B cell (primary cell): Measurements from ENCODE around the gene SSC4D. TPM values are rescaled to one million over a fixed set of nuclear protein-coding genes. Genes with fewer than 3 reads are reported as not detected.
"Not testable (repeated sequence)": the region's sequence is repeated elsewhere in the genome, so short reads cannot be mapped to it uniquely, and the experiment has no call there.

Source experiments
- ATAC-seq: fragments of 200-7000 bp; cut with Tn5 transposase; one replicate; pipeline ENCODE4 v1.10.0; 2021; ENCODE audit warnings: low read depth, mild to moderate bottlenecking, moderate number of reproducible peaks, moderate library complexity
- CTCF ChIA-PET: fragments of 350-600 bp; sonication (Branson Sonifier 250); formaldehyde crosslinking; loops from one replicate; lab custom pipeline; 2021; ENCODE audit warnings: antibody characterized with exemption, inconsistent platforms; lab: Charles Lee
- POLR2A ChIA-PET: fragments of 350-600 bp; sonication (Branson Sonifier 250); formaldehyde crosslinking; loops from one replicate; lab custom pipeline; 2021; ENCODE audit warnings: antibody characterized with exemption; lab: Charles Lee
- DNase-seq: peaks from one replicate; pipeline ENCODE4 v3.0.0; 2013
- H2AFZ ChIP-seq: 2 replicates; pipeline ENCODE4 v1.6.1; 2012; ENCODE audit warnings: mild to moderate bottlenecking, low read depth, low read length; ENCODE audit not compliant: insufficient read depth, poor library complexity, severe bottlenecking
- H3K27ac ChIP-seq, 2 donors: 1 replicate in 1 of 2; 2 replicates in 1 of 2; pipeline ENCODE4 v1.5.1; 2012 to 2013; ENCODE audit warnings: low read length in 2 of 2, mild to moderate bottlenecking in 2 of 2, moderate library complexity in 1 of 2
- H3K27me3 ChIP-seq, 4 experiments: fragments of 200-600 bp in 1 of 4; sonication (generic) in 1 of 4; replicated peaks in 1 of 4; 1 replicate in 2 of 4; 2 replicates in 2 of 4; pipeline versions ENCODE4 v1.6.1 to v1.7.0; 2013 to 2016; ENCODE audit warnings: low read length in 3 of 4, mild to moderate bottlenecking in 2 of 4, mixed read lengths in 1 of 4, moderate library complexity in 1 of 4; ENCODE audit not compliant: insufficient read depth in 4 of 4, control insufficient read depth in 3 of 4; ENCODE audit errors: control extremely low read depth in 1 of 4
- H3K36me3 ChIP-seq, 2 experiments: replicated peaks in 1 of 2; 1 replicate in 1 of 2; 2 replicates in 1 of 2; pipeline versions ENCODE4 v1.6.1 to v1.7.1; 2013; ENCODE audit warnings: low read length in 1 of 2; ENCODE audit not compliant: insufficient read depth in 2 of 2, control insufficient read depth in 1 of 2; ENCODE audit errors: control extremely low read depth in 1 of 2, extremely low read depth in 1 of 2
- H3K4me1 ChIP-seq, 2 donors: fragments of 200-600 bp in 1 of 2; sonication (generic) in 1 of 2; 1 replicate in 1 of 2; 2 replicates in 1 of 2; pipeline versions ENCODE4 v1.5.1 to v1.6.1; 2013 to 2017; ENCODE audit warnings: low read length in 2 of 2; ENCODE audit not compliant: control insufficient read depth in 2 of 2, insufficient read depth in 2 of 2
- H3K4me2 ChIP-seq: replicated peaks from 2 replicates; pipeline ENCODE3; 2012; ENCODE audit warnings: mild to moderate bottlenecking, low read depth, low read length; ENCODE audit not compliant: poor library complexity, severe bottlenecking
- H3K4me3 ChIP-seq, 5 experiments: fragments of 200-600 bp in 1 of 5; sonication (generic) in 1 of 5; 1 replicate in 3 of 5; 2 replicates in 2 of 5; pipeline versions ENCODE4 v1.5.1 to v1.7.0; 2011 to 2016; ENCODE audit warnings: low read length in 4 of 5, mild to moderate bottlenecking in 4 of 5, low read depth in 2 of 5, control low read depth in 1 of 5, moderate library complexity in 1 of 5; ENCODE audit not compliant: insufficient read depth in 1 of 5; ENCODE audit errors: control extremely low read depth in 1 of 5, extremely low read depth in 1 of 5
- H3K79me2 ChIP-seq: fragments of 200-600 bp; sonication (generic); one replicate; pipeline ENCODE4 v1.6.0; 2016; ENCODE audit warnings: low read length; ENCODE audit not compliant: control insufficient read depth, insufficient read depth
- H3K9ac ChIP-seq: fragments of 200-600 bp; sonication (generic); 2 replicates; pipeline ENCODE4 v1.6.1; 2017; ENCODE audit warnings: mild to moderate bottlenecking, low read length, moderate library complexity
- H3K9me3 ChIP-seq, 3 donors: one replicate each; pipeline versions ENCODE4 v1.6.1 to v1.7.1; 2013; ENCODE audit warnings: low read length in 2 of 3; ENCODE audit not compliant: control insufficient read depth in 2 of 3, insufficient read depth in 1 of 3; ENCODE audit errors: control extremely low read depth in 1 of 3
- H4K20me1 ChIP-seq: 2 replicates; pipeline ENCODE4 v1.6.0; 2012; ENCODE audit warnings: mild to moderate bottlenecking, low read length; ENCODE audit not compliant: insufficient read depth, control insufficient read depth, poor library complexity, severe bottlenecking
- H3K27ac Mint-ChIP-seq: one replicate; pipeline ENCODE4 v1.8.0; 2021; ENCODE audit warnings: mixed read lengths
- H3K27me3 Mint-ChIP-seq: one replicate; pipeline ENCODE4 v1.8.0; 2021; ENCODE audit warnings: mixed read lengths
- H3K4me1 Mint-ChIP-seq: one replicate; pipeline ENCODE4 v1.8.0; 2021; ENCODE audit warnings: mixed read lengths
- H3K4me3 Mint-ChIP-seq: one replicate; pipeline ENCODE4 v1.8.0; 2021; ENCODE audit warnings: mixed read lengths
- H3K9me3 Mint-ChIP-seq: one replicate; pipeline ENCODE4 v1.8.0; 2022; ENCODE audit warnings: mixed read lengths; ENCODE audit not compliant: insufficient read depth
- EZH2 ChIP-seq: IDR thresholded peaks from 2 replicates; pipeline ENCODE4 v1.6.1; 2012; ENCODE audit warnings: borderline replicate concordance, low read depth, mild to moderate bottlenecking, moderate library complexity, low read length; ENCODE audit not compliant: insufficient read depth, poor library complexity, severe bottlenecking
- WGBS: methylation state at CpG from one replicate; pipeline ENCODE4 v1.1.5; 2013; ENCODE audit warnings: missing lambda C conversion rate; ENCODE audit not compliant: insufficient coverage; 5-methylcytosine and 5-hydroxymethylcytosine counted together
- intact Hi-C: fragments of 100-400 bp; cut with micrococcal nuclease; formaldehyde crosslinking; loops from one replicate; pipeline ENCODE4 v1.10.0; 2022
- polyA minus RNA-seq: library from RNA; depleted of rRNA, polyadenylated mRNA; stranded (reverse); fragments of >200 nt; gene quantifications from 2 replicates; pipeline ENCODE4 v1.2.3, GENCODE V29; 2012
- polyA plus RNA-seq: library from polyadenylated mRNA; depleted of rRNA; stranded (reverse); fragments of >200 nt; gene quantifications from 2 replicates; pipeline ENCODE4 v1.2.3, GENCODE V29; 2012
- total RNA-seq, 2 donors: library from RNA; stranded (reverse); fragments of 120-200 nt in 1 of 2; gene quantifications; 1 replicate in 1 of 2; 2 replicates in 1 of 2; pipeline versions ENCODE4 v1.2.3 to v1.2.4, GENCODE V29; 2013 to 2022
- TF ChIP-seq, protein P1 (sequence below): fragments of 200-600 bp; IDR thresholded peaks from one replicate; pipeline ENCODE4 v1.8.0; 2022; ENCODE audit warnings: antibody characterized with exemption, mild to moderate bottlenecking

Gene SSC4D
- total RNA-seq (not detected in 2 replicates), polyA plus RNA-seq (0.16 TPM in 1 of 2 replicates, not detected in the other), polyA minus RNA-seq (not detected in 2 replicates)
- 0.07 TPM for total RNA-seq (2013)

DNA sequence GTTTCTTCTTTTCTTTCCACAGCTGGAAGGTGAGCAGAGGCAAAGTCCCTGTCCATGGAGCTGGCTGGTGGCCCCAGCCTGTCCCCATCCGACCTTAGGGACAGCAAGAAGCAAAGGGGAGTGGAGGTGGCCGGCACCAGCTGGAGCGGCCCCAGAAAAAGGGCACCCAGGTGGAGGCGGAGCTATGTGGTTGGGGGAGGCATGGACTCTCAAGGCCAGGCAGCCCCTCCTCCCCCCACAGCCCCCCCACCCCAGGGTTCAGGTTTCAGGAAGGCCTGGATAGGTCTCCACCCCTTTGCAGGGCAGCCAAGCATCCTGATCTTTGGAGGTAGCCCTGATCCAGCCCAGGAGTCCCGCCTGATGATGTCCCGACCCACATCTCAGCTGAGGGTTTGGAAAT lies at the start of gene SSC4D:
SSC4D (minus strand) TSS at position 161 of the 400 bp plus-strand sequence. CDS start 5,258 bp downstream, outside the sequence.
- no peak for TF ChIP-seq EZH2
- TF ChIP-seq, protein P1, sequence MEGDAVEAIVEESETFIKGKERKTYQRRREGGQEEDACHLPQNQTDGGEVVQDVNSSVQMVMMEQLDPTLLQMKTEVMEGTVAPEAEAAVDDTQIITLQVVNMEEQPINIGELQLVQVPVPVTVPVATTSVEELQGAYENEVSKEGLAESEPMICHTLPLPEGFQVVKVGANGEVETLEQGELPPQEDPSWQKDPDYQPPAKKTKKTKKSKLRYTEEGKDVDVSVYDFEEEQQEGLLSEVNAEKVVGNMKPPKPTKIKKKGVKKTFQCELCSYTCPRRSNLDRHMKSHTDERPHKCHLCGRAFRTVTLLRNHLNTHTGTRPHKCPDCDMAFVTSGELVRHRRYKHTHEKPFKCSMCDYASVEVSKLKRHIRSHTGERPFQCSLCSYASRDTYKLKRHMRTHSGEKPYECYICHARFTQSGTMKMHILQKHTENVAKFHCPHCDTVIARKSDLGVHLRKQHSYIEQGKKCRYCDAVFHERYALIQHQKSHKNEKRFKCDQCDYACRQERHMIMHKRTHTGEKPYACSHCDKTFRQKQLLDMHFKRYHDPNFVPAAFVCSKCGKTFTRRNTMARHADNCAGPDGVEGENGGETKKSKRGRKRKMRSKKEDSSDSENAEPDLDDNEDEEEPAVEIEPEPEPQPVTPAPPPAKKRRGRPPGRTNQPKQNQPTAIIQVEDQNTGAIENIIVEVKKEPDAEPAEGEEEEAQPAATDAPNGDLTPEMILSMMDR = no peak
- no peaks in the 10 kb centered on the region for H3K9me3 ChIP-seq
- no peak within 1 kb of the TSS for H3K27ac ChIP-seq
- 87% methylated on average over 4 of the region's 6 CpGs for WGBS
- no peak within 1 kb of the TSS for H3K27ac Mint-ChIP-seq
- no peaks in the 10 kb centered on the region for H4K20me1 ChIP-seq
- H3K27me3 Mint-ChIP-seq = peaks cover 6% of the 10 kb centered on the region
- intact Hi-C loops = no loop called here
- H3K4me1 Mint-ChIP-seq = no peaks in the 10 kb centered on the region
- H3K4me2 ChIP-seq = no peak within 1 kb of the TSS
- POLR2A ChIA-PET = no interaction called here
- H3K36me3 ChIP-seq = no peaks in the 10 kb centered on the region
- no peak within 1 kb of the TSS for H3K4me3 ChIP-seq
- H3K4me1 ChIP-seq = no peaks in the 10 kb centered on the region
- no peak for ATAC-seq
- no peak within 1 kb of the TSS for H3K9ac ChIP-seq
- H3K9me3 Mint-ChIP-seq = no peaks in the 10 kb centered on the region
- no peaks in the 10 kb centered on the region for H3K27me3 ChIP-seq
- H2AFZ ChIP-seq = no peak within 1 kb of the TSS
- no peak within 1 kb of the TSS for H3K4me3 Mint-ChIP-seq
- DNase-seq = no peak
- no peaks in the 10 kb centered on the region for H3K79me2 ChIP-seq
- CTCF ChIA-PET = no interaction called here

- DNase-seq, POLR2A ChIA-PET, H4K20me1 ChIP-seq, H3K4me1 Mint-ChIP-seq, H3K4me3 Mint-ChIP-seq, intact Hi-C loops, H3K27ac Mint-ChIP-seq, H3K27ac ChIP-seq, ATAC-seq, H3K4me3 ChIP-seq, H2AFZ ChIP-seq, H3K27me3 Mint-ChIP-seq, CTCF ChIA-PET, H3K79me2 ChIP-seq, H3K4me1 ChIP-seq, H3K9me3 ChIP-seq, H3K9me3 Mint-ChIP-seq, H3K9ac ChIP-seq, H3K27me3 ChIP-seq, H3K36me3 ChIP-seq, H3K4me2 ChIP-seq: not testable (repeated sequence)
- WGBS = no CpG with 5 or more reads among the region's 4 CpGs
These were observed 49.0 kb upstream of the SSC4D start for GRCh38 chr7:76458504-76458903.

DNA sequence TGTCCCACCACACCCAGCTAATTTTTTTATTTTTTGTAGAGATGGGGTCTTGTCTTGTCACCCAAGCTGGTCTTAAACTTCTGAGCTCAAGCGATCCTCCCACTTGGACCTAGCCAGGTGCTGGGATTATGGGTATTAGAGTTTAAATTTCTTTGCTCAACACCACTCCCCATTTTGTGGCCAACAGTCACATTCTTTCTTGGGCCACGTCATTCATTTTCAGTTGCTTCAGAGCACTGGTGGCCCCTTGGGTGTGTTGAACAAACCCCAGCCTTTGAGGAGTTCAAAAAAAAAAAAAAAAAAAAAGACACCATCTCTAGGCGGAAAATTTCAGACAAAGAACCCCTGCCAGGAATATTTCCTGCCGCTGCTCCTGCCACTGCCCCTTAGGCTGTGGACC lies 47.5 kb upstream of the SSC4D start:
- H3K9me3 ChIP-seq, H3K27me3 Mint-ChIP-seq, H3K27ac ChIP-seq, DNase-seq, H3K4me2 ChIP-seq, H3K27ac Mint-ChIP-seq, POLR2A ChIA-PET, H3K4me1 Mint-ChIP-seq, H3K27me3 ChIP-seq, H3K79me2 ChIP-seq, H3K4me3 ChIP-seq, ATAC-seq, H3K36me3 ChIP-seq, H3K9ac ChIP-seq, intact Hi-C loops, H2AFZ ChIP-seq, H3K4me1 ChIP-seq, H3K4me3 Mint-ChIP-seq, H3K9me3 Mint-ChIP-seq, CTCF ChIA-PET, H4K20me1 ChIP-seq: not testable (repeated sequence)
- no CpG with 5 or more reads among the region's 4 CpGs for WGBS
